Hepatocyte (in vitro differentiated cells): Measurements from ENCODE around the gene UCHL3. TPM values are rescaled to one million over a fixed set of nuclear protein-coding genes. Genes with fewer than 3 reads are reported as not detected.

ENCODE experiments used
- DNase-seq: peaks from one replicate; pipeline ENCODE4 v3.0.0-alpha.2; 2016; ENCODE audit warnings: low spot score
- H2AFZ ChIP-seq: fragments of 200-600 bp; sonication (generic); 2 replicates; pipeline ENCODE4 v1.6.0; 2016; ENCODE audit warnings: antibody characterized with exemption, mild to moderate bottlenecking
- H3K27ac ChIP-seq: fragments of 200-600 bp; sonication (generic); 2 replicates; pipeline ENCODE4 v1.5.1; 2016; ENCODE audit warnings: mild to moderate bottlenecking
- H3K27me3 ChIP-seq: fragments of 200-600 bp; sonication (generic); 2 replicates; pipeline ENCODE4 v1.6.1; 2016
- H3K36me3 ChIP-seq: fragments of 200-600 bp; sonication (generic); replicated peaks from 2 replicates; pipeline ENCODE4 v1.5.1; 2016; ENCODE audit warnings: low read depth; ENCODE audit not compliant: insufficient read depth
- H3K4me1 ChIP-seq: fragments of 200-600 bp; sonication (generic); 2 replicates; pipeline ENCODE4 v1.5.1; 2016; ENCODE audit warnings: mild to moderate bottlenecking, moderate library complexity; ENCODE audit not compliant: insufficient read depth
- H3K4me2 ChIP-seq: fragments of 200-600 bp; sonication (generic); 2 replicates; pipeline ENCODE4 v1.6.0; 2016
- H3K4me3 ChIP-seq: fragments of 200-600 bp; sonication (generic); 2 replicates; pipeline ENCODE4 v1.5.1; 2016; ENCODE audit warnings: mild to moderate bottlenecking
- H3K79me2 ChIP-seq: fragments of 200-600 bp; sonication (generic); 2 replicates; pipeline ENCODE4 v1.6.0; 2017; ENCODE audit warnings: mild to moderate bottlenecking
- H3K9me2 ChIP-seq: fragments of 200-600 bp; sonication (generic); replicated peaks from 2 replicates; pipeline ENCODE4 v1.6.0; 2017; ENCODE audit warnings: mild to moderate bottlenecking; ENCODE audit not compliant: insufficient read depth
- H3K9me3 ChIP-seq: fragments of 200-600 bp; sonication (generic); 2 replicates; pipeline ENCODE4 v1.5.1; 2016; ENCODE audit warnings: low read depth, mild to moderate bottlenecking
- H4K20me1 ChIP-seq: fragments of 200-600 bp; sonication (generic); 2 replicates; pipeline ENCODE4 v1.6.0; 2016; ENCODE audit warnings: mild to moderate bottlenecking; ENCODE audit not compliant: insufficient read depth, poor library complexity, severe bottlenecking
- EZH2 ChIP-seq: fragments of 200-600 bp; sonication (generic); IDR thresholded peaks from 2 replicates; pipeline ENCODE4 v1.6.1; 2016; ENCODE audit warnings: antibody characterized with exemption, mild to moderate bottlenecking, borderline replicate concordance
- EZH2phosphoT487 ChIP-seq: fragments of 200-600 bp; sonication (generic); IDR thresholded peaks from one replicate; pipeline ENCODE4 v1.6.1; 2018; ENCODE audit warnings: antibody characterized with exemption, mild to moderate bottlenecking, low read depth, moderate library complexity; ENCODE audit not compliant: unreplicated experiment, severe bottlenecking
- WGBS: methylation state at CpG from one replicate; pipeline ENCODE4 v1.1.6; 2016; ENCODE audit warnings: low lambda C conversion rate; ENCODE audit errors: missing lambda C conversion rate; 5-methylcytosine and 5-hydroxymethylcytosine counted together
- polyA plus RNA-seq: library from polyadenylated mRNA; unstranded; fragments of >200 nt; fragmentation: Nextera tagmentation; extraction: Ambion mirVana; gene quantifications from 2 replicates; pipeline ENCODE4 v1.2.1, GENCODE V29; 2016
- total RNA-seq: library from RNA; depleted of rRNA; stranded (reverse); fragments of >200 nt; gene quantifications from 2 replicates; pipeline ENCODE4 v1.2.3, GENCODE V29; 2014
- TF ChIP-seq, protein P1 (sequence below): fragments of 200-600 bp; sonication (generic); IDR thresholded peaks from 2 replicates; pipeline ENCODE4 v1.5.1; 2016; ENCODE audit warnings: antibody characterized with exemption, mild to moderate bottlenecking; ENCODE audit not compliant: poor library complexity

The UCHL3 gene
- total and polyA plus RNA-seq, 2 experiments from 2014 or later, result 42.0 to 77.5 TPM

DNA sequence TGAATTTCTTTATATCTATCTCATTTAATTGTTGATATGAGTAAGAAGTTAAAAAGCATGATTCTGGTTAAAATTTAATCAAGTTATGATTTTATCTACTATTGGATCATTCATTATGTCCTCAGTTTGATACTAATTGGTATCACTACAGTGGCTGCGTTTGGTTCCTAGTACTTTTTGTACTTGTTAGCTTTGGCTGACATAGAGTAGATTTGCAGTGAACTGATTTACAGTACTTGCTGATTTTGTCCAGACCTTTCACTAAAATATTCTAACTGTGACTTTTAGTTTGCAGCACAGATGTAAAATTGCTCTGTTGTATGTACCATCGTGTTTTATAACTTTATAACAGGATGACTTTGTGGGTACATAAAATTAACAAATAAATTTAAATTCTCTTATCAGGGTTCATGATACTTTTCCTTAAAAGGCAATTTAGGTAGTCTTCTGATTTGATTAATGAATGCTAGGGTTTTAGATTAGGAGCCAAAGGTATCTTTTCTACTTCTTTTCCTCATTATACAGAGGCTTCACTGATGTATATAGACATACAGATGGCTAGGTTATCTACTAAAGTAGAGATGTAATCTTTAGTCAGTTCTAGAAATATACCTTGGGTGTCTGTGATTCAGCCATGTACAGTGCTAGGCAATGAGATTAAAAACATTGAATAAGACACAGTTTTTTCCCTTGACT is 8.7 kb downstream of the UCHL3 start:
- Histone ChIP-seq H3K4me1 (no peaks in the 10 kb centered on the region), H4K20me1 (no peaks in the 10 kb centered on the region), H3K36me3 (no peaks in the 10 kb centered on the region), H3K9me2 (no peaks in the 10 kb centered on the region), H2AFZ (no peak overlapping the region), H3K27ac (peak overlapping the region; percentile 21), H3K27me3 (no peaks in the 10 kb centered on the region), H3K79me2 (peaks cover 29% of the 10 kb centered on the region), H3K4me2 (no peak overlapping the region), H3K4me3 (no peak overlapping the region), H3K9me3 (no peaks in the 10 kb centered on the region)
- no peak for DNase-seq
- TF ChIP-seq, protein P1, sequence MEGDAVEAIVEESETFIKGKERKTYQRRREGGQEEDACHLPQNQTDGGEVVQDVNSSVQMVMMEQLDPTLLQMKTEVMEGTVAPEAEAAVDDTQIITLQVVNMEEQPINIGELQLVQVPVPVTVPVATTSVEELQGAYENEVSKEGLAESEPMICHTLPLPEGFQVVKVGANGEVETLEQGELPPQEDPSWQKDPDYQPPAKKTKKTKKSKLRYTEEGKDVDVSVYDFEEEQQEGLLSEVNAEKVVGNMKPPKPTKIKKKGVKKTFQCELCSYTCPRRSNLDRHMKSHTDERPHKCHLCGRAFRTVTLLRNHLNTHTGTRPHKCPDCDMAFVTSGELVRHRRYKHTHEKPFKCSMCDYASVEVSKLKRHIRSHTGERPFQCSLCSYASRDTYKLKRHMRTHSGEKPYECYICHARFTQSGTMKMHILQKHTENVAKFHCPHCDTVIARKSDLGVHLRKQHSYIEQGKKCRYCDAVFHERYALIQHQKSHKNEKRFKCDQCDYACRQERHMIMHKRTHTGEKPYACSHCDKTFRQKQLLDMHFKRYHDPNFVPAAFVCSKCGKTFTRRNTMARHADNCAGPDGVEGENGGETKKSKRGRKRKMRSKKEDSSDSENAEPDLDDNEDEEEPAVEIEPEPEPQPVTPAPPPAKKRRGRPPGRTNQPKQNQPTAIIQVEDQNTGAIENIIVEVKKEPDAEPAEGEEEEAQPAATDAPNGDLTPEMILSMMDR, result no peak
- no peak for TF ChIP-seq EZH2
- no peak for TF ChIP-seq EZH2phosphoT487
- WGBS, result 68% methylated on average over 2 of the region's 2 CpGs

DNA sequence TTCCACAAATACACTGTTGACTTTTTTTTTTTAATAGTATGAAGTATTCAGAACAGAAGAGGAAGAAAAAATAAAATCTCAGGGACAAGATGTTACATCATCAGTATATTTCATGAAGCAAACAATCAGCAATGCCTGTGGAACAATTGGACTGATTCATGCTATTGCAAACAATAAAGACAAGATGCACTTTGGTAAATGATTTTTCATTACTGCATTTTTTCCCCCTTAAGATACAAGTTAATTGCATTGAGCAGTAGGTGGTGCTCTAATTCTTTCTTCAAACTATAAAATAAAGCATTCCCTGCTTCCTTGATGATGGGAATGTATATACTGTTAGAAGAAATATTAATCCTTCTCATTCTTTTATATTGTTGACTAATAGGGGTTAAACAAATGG is 17.1 kb downstream of the UCHL3 start:
- H3K9me2 ChIP-seq, result no peaks in the 10 kb centered on the region
- H2AFZ ChIP-seq, result no peak overlapping the region
- H3K4me2 ChIP-seq, result no peak overlapping the region
- TF ChIP-seq, protein P1, result peak; percentile 59
- TF ChIP-seq EZH2phosphoT487, result no peak
- peak; percentile 24 for DNase-seq
- H4K20me1 ChIP-seq, result no peaks in the 10 kb centered on the region
- no peak overlapping the region for H3K4me3 ChIP-seq
- no peaks in the 10 kb centered on the region for H3K27me3 ChIP-seq
- H3K27ac ChIP-seq, result no peak overlapping the region
- no peaks in the 10 kb centered on the region for H3K9me3 ChIP-seq
- H3K79me2 ChIP-seq, result no peaks in the 10 kb centered on the region
- H3K4me1 ChIP-seq, result no peaks in the 10 kb centered on the region
- H3K36me3 ChIP-seq, result no peaks in the 10 kb centered on the region

DNA sequence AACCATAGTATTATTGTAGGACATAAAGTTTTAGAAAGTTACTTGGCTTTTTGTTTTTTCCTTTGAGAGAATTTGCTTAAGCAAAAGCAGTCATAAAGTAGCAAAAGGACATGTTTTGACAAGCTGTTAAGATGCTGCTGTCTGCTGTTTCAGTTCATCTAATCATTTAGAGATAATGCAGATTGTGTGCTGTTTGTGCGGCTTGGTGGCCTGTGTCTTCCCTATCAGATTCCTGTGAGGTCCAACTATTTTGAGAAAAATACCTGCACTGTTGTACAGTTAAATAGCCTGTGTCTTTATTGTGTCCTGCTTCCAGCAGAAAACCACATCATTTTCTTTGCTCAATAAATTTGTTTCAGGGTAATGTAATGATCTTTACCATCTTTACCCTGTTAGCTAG is 20.0 kb downstream of the UCHL3 start:
- H3K4me2 ChIP-seq, result no peak overlapping the region
- WGBS, result 58% methylated on average over 1 of the region's 1 CpG

More for the DNA sequence above, 20.0 kb downstream of the UCHL3 start:
- Histone ChIP-seq H4K20me1 (no peaks in the 10 kb centered on the region), H3K27me3 (no peaks in the 10 kb centered on the region), H3K9me3 (no peaks in the 10 kb centered on the region), H3K9me2 (no peaks in the 10 kb centered on the region), H3K36me3 (no peaks in the 10 kb centered on the region), H3K27ac (no peak overlapping the region), H3K4me1 (no peaks in the 10 kb centered on the region), H3K79me2 (no peaks in the 10 kb centered on the region), H2AFZ (no peak overlapping the region), H3K4me3 (no peak overlapping the region)
- TF ChIP-seq EZH2 (no peak), EZH2phosphoT487 (no peak)
- TF ChIP-seq, protein P1, result no peak
- no peak for DNase-seq
